Activated CD8-positive, alpha-beta T cell treated with anti-CD3 and anti-CD28 coated beads for 36 hours (primary cell): ENCODE data around the gene CAPZA1. TPM values are rescaled to one million over a fixed set of nuclear protein-coding genes. Genes with fewer than 3 reads are reported as not detected.
A peak's percentile ranks its signal among the peaks of the same experiment; 100 is the strongest.

Source experiments
- ATAC-seq: fragments of 200-7000 bp; cut with Tn5 transposase; one replicate; pipeline ENCODE4 v1.10.0; 2021; ENCODE audit warnings: mild to moderate bottlenecking, moderate library complexity
- CTCF ChIA-PET: fragments of 350-600 bp; sonication (Branson Sonifier 250); formaldehyde crosslinking; loops from one replicate; lab custom pipeline; 2021; ENCODE audit warnings: antibody characterized with exemption; lab: Charles Lee
- POLR2A ChIA-PET: fragments of 350-600 bp; sonication (Branson Sonifier 250); formaldehyde crosslinking; loops from one replicate; lab custom pipeline; 2021; ENCODE audit warnings: antibody characterized with exemption; lab: Charles Lee
- DNase-seq: peaks from one replicate; pipeline ENCODE4 v3.0.0-alpha.2; 2020
- H3K27ac Mint-ChIP-seq: one replicate; pipeline ENCODE4 v1.8.0; 2021; ENCODE audit warnings: mild to moderate bottlenecking, mixed read lengths
- H3K27me3 Mint-ChIP-seq: one replicate; pipeline ENCODE4 v1.8.0; 2021; ENCODE audit warnings: mixed read lengths
- H3K36me3 Mint-ChIP-seq: one replicate; pipeline ENCODE4 v1.8.0; 2021; ENCODE audit warnings: low read depth, mixed read lengths
- H3K4me1 Mint-ChIP-seq: one replicate; pipeline ENCODE4 v1.8.0; 2021; ENCODE audit warnings: low read depth, mixed read lengths
- H3K4me3 Mint-ChIP-seq: one replicate; pipeline ENCODE4 v1.8.0; 2021; ENCODE audit warnings: mild to moderate bottlenecking, moderate library complexity, mixed read lengths
- H3K9me3 Mint-ChIP-seq: one replicate; pipeline ENCODE4 v1.8.0; 2021; ENCODE audit warnings: mixed read lengths
- CTCF ChIP-seq: fragments of 200-600 bp; IDR thresholded peaks from one replicate; pipeline ENCODE4 v1.8.0; 2022; ENCODE audit warnings: antibody characterized with exemption, mild to moderate bottlenecking
- intact Hi-C: fragments of 100-400 bp; cut with micrococcal nuclease; formaldehyde crosslinking; loops from one replicate; pipeline ENCODE4 v1.10.0; 2022
- total RNA-seq, 2 experiments: library from RNA; stranded (reverse); gene quantifications; one replicate each; pipeline ENCODE4 v1.2.3, GENCODE V29; 2021

Gene CAPZA1
- 100 to 1,000 TPM; 220 to 230 TPM for total RNA-seq

- intact Hi-C loops = loop anchor here (5.0 to 10.0 kb wide), 3 partner anchors 53 to 115 kb away; partner anchors contain the start of genes MOV10, RHOC and WNT2B
- no peaks in the 10 kb centered on the region for H3K9me3 Mint-ChIP-seq
- CTCF ChIA-PET = interaction anchor here (0.7 to 3.2 kb wide), 6 partner anchors 16 to 1364 kb away, joined by 3 to 12 read pairs (median 4); partner anchors contain the start of gene RHOC
These were observed at the start of gene CAPZA1 for GRCh38 chr1:112619518-112620376. Gene CAPZA1 (plus strand): TSS chr1:112619832. CDS start chr1:112619845, 13 bp downstream.

DNA sequence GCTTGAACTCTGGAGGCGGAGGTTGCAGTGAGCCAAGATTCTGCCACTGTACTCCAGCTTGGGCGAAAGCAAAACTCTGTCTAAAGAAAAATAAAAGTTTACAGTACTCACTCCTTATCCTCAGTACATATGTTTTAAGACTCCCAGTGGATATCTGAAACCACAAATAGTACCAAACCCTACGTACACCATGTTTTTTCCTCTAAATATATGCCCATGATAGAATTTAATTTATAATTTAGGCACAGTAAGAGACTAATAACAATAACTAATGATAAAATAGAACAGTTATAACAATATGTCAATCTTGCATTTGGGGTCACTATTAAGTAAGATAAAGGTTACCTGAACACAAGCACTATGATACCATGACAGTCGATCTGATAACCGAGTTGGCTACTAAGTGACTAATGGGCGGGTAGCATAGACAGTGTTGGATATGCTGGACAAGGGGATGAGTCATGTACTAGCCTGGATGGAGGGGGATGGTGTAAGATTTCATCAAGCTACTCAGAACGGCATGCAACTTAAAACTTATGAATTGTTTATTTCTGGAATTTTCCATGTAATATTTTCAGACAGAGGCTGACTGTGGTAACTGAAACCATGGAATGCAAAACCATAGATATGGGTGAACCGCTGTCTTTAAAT is 44.4 kb upstream of the CAPZA1 start:
- no peak for TF ChIP-seq CTCF
- Mint-ChIP-seq H3K4me1 (no peaks in the 10 kb centered on the region), H3K4me3 (no peak overlapping the region), H3K9me3 (no peaks in the 10 kb centered on the region), H3K27ac (no peak overlapping the region), H3K36me3 (peaks cover 13% of the 10 kb centered on the region), H3K27me3 (no peaks in the 10 kb centered on the region)
- no peak for DNase-seq
- POLR2A ChIA-PET = no interaction called here
- intact Hi-C loops = no loop called here
- CTCF ChIA-PET = no interaction called here
- no peak for ATAC-seq

More at GRCh38 chr1:112619518-112620376, at the start of gene CAPZA1:
- no peaks in the 10 kb centered on the region for H3K27me3 Mint-ChIP-seq
- peak within 1 kb of the TSS; percentile 100 for H3K27ac Mint-ChIP-seq
- peak; percentile 85 for ATAC-seq
- H3K4me3 Mint-ChIP-seq = peak within 1 kb of the TSS; percentile 99
- POLR2A ChIA-PET = interaction anchor here (0.7 to 6.8 kb wide), 12 partner anchors 11 to 118 kb away, joined by 3 to 50 read pairs (median 6); partner anchors contain the start of genes MOV10 and PPM1J
- TF ChIP-seq CTCF = no peak
- H3K36me3 Mint-ChIP-seq = peaks cover 41% of the 10 kb centered on the region
- H3K4me1 Mint-ChIP-seq = peaks cover 29% of the 10 kb centered on the region
- peak; percentile 95 for DNase-seq

DNA sequence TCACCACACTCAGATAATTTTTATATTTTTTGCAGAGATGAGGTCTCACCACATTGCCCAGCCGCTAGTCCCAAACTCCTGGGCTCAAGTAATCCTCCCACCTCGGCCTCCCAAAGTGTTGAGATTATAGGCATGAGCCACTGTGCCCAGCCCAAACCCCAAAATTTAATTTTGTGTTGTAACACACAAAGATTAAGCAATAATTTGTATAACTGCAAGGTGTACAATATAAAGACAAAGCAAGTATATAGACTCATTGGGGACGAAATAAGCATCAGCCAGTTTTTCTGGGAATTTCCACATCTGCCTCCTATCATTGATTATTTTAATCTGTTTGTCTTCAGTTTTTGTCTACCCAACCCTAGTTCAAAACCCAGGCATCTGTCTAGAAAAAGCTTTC is 43.4 kb upstream of the CAPZA1 start:
- no peak overlapping the region for H3K4me3 Mint-ChIP-seq
- ATAC-seq (no peak), DNase-seq (no peak)
- no peak for TF ChIP-seq CTCF
- no peak overlapping the region for H3K27ac Mint-ChIP-seq
- no peaks in the 10 kb centered on the region for H3K27me3 Mint-ChIP-seq
- H3K9me3 Mint-ChIP-seq = no peaks in the 10 kb centered on the region
- ChIA-PET POLR2A (no interaction called here), CTCF (no interaction called here)
- H3K36me3 Mint-ChIP-seq = peaks cover 13% of the 10 kb centered on the region
- intact Hi-C loops = no loop called here
- no peaks in the 10 kb centered on the region for H3K4me1 Mint-ChIP-seq

- TF ChIP-seq CTCF = no peak
- Mint-ChIP-seq H3K4me3 (no peak overlapping the region), H3K4me1 (no peaks in the 10 kb centered on the region), H3K9me3 (no peaks in the 10 kb centered on the region), H3K27me3 (no peaks in the 10 kb centered on the region), H3K27ac (no peak overlapping the region), H3K36me3 (peaks cover 11% of the 10 kb centered on the region)
- CTCF ChIA-PET = no interaction called here
- ATAC-seq (no peak), DNase-seq (no peak)
- intact Hi-C loops = no loop called here
- POLR2A ChIA-PET = no interaction called here
These were observed 39.7 kb upstream of the CAPZA1 start for GRCh38 chr1:112579801-112580510.
